Epithelial cell of alveolus of lung (primary cell): ENCODE data around the gene GPALPP1. TPM values are rescaled to one million over a fixed set of nuclear protein-coding genes. Genes with fewer than 3 reads are reported as not detected.

Experiments
- total RNA-seq: library from RNA; depleted of rRNA; stranded (reverse); fragments of >200 nt; gene quantifications from 2 replicates; pipeline ENCODE4 v1.2.1, GENCODE V29; 2015

Gene GPALPP1, protein sequence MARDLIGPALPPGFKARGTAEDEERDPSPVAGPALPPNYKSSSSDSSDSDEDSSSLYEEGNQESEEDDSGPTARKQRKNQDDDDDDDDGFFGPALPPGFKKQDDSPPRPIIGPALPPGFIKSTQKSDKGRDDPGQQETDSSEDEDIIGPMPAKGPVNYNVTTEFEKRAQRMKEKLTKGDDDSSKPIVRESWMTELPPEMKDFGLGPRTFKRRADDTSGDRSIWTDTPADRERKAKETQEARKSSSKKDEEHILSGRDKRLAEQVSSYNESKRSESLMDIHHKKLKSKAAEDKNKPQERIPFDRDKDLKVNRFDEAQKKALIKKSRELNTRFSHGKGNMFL
- total RNA-seq: 16.5 and 27.8 TPM in 2 replicates

DNA sequence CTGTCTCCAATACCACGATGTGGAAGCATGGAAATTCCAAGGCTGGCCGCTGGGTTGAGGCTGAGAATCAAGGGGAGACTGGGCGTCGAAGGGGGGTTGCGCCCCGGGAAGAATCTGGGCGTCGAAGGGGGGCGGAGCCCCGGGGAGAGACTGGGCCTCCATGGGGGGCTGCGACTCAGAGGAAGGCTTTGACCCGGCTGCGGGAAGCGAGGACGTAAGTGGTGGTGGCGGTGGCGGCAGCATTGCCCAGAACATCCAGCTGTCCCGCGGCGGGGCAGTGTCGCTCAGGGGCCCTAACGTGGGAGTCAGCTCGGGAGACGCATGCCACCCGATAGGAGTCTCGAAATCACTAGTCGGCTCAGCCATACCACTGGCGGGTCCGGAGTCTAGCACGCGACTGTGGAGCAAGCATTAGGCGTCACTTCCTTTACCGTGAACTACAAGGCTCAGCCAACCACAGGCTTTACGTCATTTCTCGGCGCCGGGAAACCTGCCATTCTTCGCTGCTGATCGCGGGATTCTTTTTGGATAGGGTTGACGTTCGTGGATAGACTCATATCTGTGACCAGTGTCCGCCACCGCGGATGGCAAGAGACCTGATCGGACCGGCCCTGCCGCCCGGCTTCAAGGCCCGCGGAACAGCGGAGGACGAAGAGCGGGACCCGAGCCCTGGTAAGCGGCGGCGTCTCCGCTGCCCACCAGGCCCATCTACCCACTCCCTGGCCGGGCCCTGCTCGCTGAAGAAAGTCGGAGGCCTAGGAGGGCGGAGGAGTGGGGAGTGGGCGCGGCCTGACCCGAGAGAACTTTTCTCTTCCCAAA is at the start of gene GPALPP1, which contains the start of gene NUFIP1:
GPALPP1 (plus strand) TSS at position 468 of the 819 bp plus-strand sequence; CDS start at position 585, 117 bp downstream.
NUFIP1 (minus strand) TSS at position 401 of the 819 bp plus-strand sequence; CDS start at position 366, 35 bp downstream.

Other genes starting within 250 kb of the GPALPP1 start
- 3.4 and 5.5 TPM in 2 replicates for gene NUFIP1, start 67 bp upstream of the GPALPP1 start, total RNA-seq
- 19.5 and 21.7 TPM in 2 replicates for gene GTF2F2, start 131.0 kb downstream of the GPALPP1 start, total RNA-seq
- gene KCTD4, start 211.5 kb downstream of the GPALPP1 start, total RNA-seq: not detected in 2 replicates